Measurements from ENCODE around the gene ALS2.

- no peak for TF ChIP-seq POLR2AphosphoS5 (IDR thresholded peaks at IDR 0.05)
- TF ChIP-seq, protein P1, sequence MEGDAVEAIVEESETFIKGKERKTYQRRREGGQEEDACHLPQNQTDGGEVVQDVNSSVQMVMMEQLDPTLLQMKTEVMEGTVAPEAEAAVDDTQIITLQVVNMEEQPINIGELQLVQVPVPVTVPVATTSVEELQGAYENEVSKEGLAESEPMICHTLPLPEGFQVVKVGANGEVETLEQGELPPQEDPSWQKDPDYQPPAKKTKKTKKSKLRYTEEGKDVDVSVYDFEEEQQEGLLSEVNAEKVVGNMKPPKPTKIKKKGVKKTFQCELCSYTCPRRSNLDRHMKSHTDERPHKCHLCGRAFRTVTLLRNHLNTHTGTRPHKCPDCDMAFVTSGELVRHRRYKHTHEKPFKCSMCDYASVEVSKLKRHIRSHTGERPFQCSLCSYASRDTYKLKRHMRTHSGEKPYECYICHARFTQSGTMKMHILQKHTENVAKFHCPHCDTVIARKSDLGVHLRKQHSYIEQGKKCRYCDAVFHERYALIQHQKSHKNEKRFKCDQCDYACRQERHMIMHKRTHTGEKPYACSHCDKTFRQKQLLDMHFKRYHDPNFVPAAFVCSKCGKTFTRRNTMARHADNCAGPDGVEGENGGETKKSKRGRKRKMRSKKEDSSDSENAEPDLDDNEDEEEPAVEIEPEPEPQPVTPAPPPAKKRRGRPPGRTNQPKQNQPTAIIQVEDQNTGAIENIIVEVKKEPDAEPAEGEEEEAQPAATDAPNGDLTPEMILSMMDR (IDR thresholded peaks at IDR 0.05): no peak
These were observed 6.2 kb downstream of the ALS2 start for GRCh38 chr2:201774546-201774945.

Data from suprapubic skin (tissue), 3 donors.